GM21447 (cell line): Measurements from ENCODE around the gene SIRT2.
"Not testable (repeated sequence)": the region's sequence is repeated elsewhere in the genome, so short reads cannot be mapped to it uniquely, and the experiment has no call there.

Experiments used
- ATAC-seq: cut with Tn5 transposase; IDR thresholded peaks from one replicate; pipeline ENCODE4 v1.9.1; 2021; ENCODE audit not compliant: unreplicated experiment

The SIRT2 gene

GRCh38 chr19:38869160-38869835 lies 30.1 kb downstream of the SIRT2 start:
- no peak for ATAC-seq

GRCh38 chr19:38868551-38868950 lies 30.9 kb downstream of the SIRT2 start:
- no peak for ATAC-seq

GRCh38 chr19:38867171-38867780 lies 32.1 kb downstream of the SIRT2 start:
- ATAC-seq = no peak

- no peak for ATAC-seq
Observed at GRCh38 chr19:38862321-38863059, 36.9 kb downstream of the SIRT2 start.

GRCh38 chr19:38861368-38861767 lies 38.0 kb downstream of the SIRT2 start:
- no peak for ATAC-seq

- not testable (repeated sequence) for ATAC-seq
Observed at GRCh38 chr19:38859631-38860204, 39.7 kb downstream of the SIRT2 start.

- ATAC-seq = no peak
Observed at GRCh38 chr19:38856813-38857212, 42.6 kb downstream of the SIRT2 start.

GRCh38 chr19:38855751-38856150 lies 43.7 kb downstream of the SIRT2 start:
- not testable (repeated sequence) for ATAC-seq

GRCh38 chr19:38854961-38855360 lies 44.5 kb downstream of the SIRT2 start:
- not testable (repeated sequence) for ATAC-seq

- ATAC-seq = no peak
Observed at GRCh38 chr19:38853214-38853613, 46.2 kb downstream of the SIRT2 start.

GRCh38 chr19:38852231-38853044 lies 47.0 kb downstream of the SIRT2 start:
- ATAC-seq = no peak

- no peak for ATAC-seq
Observed at GRCh38 chr19:38851622-38852230, 47.7 kb downstream of the SIRT2 start.

GRCh38 chr19:38850976-38851621 lies 48.3 kb downstream of the SIRT2 start:
- ATAC-seq = no peak

- ATAC-seq = peak; percentile 71
Observed at GRCh38 chr19:38850436-38850975, 48.9 kb downstream of the SIRT2 start.

- peak; percentile 47 for ATAC-seq
Observed at GRCh38 chr19:38849860-38850435, 49.5 kb downstream of the SIRT2 start, which contains the start of gene HNRNPL. HNRNPL (minus strand) TSS chr19:38849986; CDS start chr19:38849966, 20 bp downstream.

GRCh38 chr19:38849147-38849859 lies 50.1 kb downstream of the SIRT2 start:
- peak; percentile 9 for ATAC-seq

GRCh38 chr19:38848299-38849146 lies 50.9 kb downstream of the SIRT2 start:
- no peak for ATAC-seq

- no peak for ATAC-seq
Observed at GRCh38 chr19:38846097-38846496, 53.3 kb downstream of the SIRT2 start.
